Panc1 (cell line): ENCODE data around the gene PKNOX2.

Experiments used
- CTCF ChIP-seq: fragments of 450-650 bp; IDR thresholded peaks from 2 replicates; pipeline ENCODE4 v1.5.1; 2017; ENCODE audit warnings: mild to moderate bottlenecking
- POLR2AphosphoS5 ChIP-seq: IDR thresholded peaks from 2 replicates; pipeline ENCODE4 v1.6.1; 2012; ENCODE audit warnings: mild to moderate bottlenecking, low read depth, low read length, moderate library complexity

- TF ChIP-seq CTCF, result no peak
- TF ChIP-seq POLR2AphosphoS5, result no peak
These were observed 204.2 kb downstream of the PKNOX2 start for GRCh38 chr11:125368757-125369156.
